ENCODE data around the gene WDR19.

The WDR19 gene

DNA sequence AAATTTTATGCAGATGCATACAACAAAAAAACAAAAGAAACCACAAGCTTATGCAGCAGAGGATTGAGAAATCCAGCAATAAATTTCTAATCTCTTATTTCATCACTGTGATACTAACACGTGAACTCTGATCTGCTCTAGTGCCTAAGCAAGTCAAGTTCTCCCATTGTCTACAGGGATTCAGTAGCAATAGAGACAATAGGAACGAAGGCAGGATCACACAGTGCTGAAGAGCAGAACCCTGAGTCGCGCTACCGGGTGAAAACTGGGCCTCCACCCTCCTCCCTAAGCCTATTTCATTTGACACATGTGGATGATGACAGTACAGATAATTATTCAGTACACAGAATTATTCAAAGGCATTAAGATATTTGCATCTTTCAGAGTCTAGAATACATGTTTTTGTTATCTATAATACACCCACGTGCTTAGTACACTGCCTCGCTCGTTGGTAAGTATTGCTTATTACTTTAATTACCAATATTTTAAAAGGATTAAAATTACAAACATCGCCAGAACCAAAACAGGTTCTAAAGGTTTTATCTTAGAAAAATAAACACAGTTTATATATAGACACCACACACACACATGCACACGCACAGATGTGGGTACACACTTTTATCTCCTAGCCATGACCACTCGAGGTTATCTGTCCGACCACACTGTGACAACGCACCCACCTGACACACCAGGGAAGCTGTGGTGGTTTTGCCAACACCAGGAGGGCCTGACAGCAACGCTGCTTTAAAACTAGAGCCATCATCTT is 123.8 kb downstream of the WDR19 start:
- no peak for DNase-seq

DNA sequence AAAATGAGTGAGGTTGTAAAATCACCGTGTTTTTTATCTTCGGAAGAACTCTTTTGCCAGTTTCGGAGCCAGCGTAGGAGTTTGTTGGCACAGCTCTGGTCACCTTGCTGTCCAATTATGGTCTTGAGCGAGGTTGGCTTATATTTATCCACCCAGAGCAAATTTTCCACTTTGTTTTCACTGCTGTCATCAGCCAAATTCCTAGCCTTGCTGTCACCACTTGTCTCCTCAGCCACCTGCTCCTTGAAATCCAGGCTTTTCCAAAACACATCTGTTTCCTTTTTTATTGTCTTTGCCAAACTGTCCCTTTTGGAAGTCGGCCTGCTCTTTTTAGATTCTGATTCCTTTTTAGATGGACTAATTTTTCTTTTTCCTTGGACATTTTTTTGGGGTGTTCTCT is 126.3 kb downstream of the WDR19 start:
- DNase-seq, result peak; percentile 84

DNA sequence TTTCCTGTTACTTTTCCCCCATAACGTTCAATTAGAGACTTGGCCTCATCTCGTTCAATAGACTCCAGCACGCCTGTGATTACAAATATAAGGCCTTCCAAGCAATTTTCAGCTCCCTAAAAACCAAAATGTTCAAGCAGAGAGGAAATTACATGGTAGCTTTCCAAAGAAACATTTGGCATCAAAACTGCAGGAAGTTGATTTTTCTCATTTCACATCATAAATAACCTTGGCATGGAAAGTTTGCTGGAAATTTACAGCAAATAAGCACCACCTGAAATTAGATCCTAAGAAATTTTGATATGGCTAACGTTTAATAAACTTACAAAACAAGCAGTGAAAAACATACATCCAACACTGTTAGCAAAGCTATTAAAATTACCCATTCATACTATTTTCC is 130.5 kb downstream of the WDR19 start:
- no peak for DNase-seq

DNA sequence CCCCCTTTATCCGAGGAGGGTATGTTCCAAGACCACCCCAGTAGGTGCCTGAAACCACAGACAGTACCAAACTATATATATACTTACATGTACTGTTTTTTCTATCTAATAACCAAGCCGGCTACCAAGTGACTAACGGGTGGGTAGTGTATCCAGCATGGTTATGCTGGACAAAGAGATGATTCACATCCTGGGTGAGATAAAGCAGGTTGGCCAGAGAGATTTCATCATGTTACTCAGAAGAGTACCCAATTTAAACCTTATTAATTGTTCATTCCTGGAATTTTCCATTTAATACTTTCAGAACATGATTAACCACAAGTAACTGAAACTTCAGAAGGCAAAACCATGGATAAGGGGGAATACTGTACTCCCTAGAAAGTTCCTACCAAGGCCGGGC is 137.3 kb downstream of the WDR19 start:
- DNase-seq, result no peak

DNA sequence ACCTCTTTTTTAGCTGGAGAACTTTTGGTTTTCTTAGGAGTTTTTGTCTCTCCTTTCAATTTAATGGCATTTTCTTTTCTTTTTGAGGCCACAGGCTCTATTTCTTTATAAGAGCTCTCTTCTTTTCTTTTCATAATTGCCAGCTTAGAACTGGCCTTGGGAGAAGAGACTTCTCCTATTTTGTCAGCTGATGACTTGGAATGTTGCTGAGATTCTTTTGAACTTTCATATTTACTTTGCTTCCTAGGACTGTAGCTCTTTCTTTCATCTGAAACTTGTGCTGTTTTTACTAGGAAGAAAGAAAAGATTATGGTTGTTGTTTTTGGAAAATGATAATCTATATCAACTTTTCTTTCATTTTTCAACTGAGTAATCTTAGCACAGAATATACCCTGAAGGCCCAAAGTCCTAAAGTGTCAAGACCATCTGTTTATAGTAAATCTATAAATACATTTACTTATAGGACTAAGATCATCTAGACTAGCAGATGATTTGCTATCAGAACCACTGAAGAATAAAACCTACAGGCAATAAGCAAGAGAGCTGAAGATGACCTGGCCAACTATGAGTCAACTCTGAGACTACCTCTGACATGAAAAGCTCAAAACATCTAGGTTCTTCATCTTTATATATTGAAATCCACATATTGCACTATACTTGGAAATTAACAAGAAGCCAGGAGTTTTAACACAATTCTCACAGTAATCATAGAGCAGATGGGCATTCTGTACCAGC is 138.2 kb downstream of the WDR19 start:
- DNase-seq, result no peak

DNA sequence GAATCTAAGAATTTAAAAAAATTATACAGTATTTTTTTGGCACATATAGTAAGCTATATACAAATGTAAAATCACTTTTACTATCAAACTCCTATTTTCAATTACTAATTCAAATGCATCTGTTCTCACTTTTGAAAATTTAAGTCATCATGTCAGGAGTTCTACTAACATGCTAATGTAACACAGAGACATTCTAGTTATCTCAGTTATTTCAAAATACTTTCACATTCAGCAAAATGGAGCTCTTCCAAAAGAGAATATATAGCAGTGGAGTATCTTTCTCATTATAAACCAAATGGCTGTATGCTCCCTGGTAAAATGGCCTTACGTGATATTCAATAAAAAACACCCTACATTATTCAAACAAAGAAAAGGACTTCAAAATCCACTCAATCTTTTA is 141.5 kb downstream of the WDR19 start:
- no peak for DNase-seq

DNA sequence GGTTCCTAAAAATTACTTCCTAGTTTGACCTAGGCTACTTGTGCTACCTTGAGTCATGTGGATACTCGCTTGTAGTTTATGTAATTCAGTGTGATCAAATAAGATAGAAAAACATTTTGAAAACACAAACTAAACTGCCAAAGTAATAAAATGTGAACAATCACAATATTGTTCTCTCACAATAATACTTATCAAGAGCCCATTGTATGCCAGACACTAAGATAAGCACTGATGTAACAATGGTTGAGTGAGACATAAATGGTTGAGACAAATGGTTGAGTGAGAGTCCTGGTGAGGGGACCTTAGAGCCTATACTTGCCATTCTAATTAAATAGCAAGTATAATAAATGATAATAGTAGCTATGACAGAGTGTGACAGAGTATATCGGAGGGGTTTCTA is 142.1 kb downstream of the WDR19 start:
- DNase-seq, result no peak

DNA sequence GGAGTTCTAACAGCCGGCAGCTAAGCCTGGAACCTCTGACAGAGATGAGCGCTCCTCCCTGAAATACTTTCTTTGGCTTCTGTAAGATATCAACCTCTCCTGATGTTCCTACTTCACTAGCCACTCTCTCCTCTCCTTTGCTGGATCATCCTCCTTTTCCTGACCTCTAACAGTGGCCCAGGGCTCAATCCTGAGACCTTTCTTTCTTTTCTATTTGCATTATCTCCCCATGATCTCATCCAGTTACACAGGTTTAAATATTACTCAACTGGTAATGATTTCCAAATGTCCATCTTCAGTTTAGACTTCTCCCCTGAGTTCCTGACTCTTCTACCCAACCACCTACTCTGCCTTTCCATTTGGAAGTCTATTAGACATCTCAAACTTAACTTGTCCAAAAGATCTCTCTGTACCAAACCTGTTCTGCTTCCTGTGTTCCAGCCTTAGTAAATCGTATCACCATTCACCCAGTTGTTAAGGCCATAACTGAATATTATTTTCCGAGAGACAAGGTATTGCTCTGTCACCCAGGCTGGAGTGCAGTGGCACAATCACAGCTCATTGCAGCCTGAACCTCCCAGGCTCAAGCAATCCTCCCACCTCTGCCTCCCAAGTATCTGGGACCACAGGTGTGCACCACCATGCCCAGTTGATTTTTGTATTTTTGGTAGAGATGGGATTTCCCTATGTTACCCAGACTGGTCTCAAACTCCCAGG is 142.7 kb downstream of the WDR19 start:
- no peak for DNase-seq

DNA sequence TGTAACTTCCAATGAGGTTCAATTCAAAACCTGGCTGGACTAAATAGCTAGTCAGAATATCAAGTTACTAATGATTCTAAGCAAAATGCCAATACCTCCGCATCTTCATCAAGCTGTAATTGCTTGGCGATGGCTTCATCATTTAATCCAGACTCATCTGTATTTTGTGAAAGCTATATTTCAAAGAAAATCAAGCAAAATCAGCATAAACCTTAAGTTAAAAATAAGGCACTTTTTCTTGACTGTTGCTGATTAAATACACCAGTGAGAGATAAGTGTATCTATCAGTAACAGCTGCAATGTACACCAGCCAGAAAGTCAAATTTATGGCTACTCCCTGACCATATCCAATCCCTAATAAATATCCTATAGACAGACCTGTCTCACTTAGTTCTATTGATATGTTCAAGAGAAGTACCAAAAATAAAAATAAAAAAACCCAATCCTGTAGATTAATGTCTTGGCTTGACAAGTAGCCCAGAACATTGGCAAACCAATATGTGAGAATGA is 144.2 kb downstream of the WDR19 start:
- DNase-seq, result no peak

DNA sequence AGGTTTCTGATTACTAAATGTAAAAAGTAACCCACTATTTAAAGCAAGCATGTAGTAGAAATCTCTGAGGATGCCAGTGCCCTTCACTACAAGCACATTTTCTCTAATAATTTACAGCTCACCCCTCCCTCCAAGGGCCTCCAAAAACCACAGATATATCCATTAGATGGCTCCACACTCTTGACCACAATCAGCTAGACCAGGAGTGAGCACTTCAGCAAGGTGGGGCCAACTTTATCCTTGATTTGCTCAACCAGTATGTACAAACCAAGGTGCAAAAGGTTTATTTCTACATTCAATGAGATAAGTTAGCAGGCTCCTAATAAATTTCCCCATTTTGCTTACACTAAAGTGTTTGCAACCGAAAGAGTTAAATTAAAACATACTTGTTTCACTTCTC is 148.0 kb downstream of the WDR19 start:
- DNase-seq, result no peak

DNA sequence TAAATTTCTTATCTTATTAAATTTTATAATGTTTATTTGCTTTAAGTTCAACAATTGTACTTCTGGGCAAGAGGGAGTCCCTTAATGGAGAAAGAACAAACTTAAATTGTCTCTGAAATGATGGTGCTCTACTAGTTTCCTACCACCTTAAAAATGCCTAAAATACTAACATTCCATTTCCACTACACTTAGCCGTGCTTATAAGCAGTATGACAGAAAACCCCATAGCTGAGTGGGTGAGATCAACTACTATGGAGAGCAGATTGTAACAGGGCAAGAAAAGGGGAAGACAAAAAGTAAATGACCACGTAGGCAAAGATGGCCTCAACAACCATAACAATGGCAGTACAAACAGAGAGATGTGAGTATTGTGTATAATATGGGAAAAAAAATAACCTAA is 148.9 kb downstream of the WDR19 start:
- no peak for DNase-seq
